GM12873 (cell line): ENCODE data around the gene TGM5.
A peak's percentile ranks its signal among the peaks of the same experiment; 100 is the strongest.

ENCODE experiments used
- TF ChIP-seq, protein P1 (sequence below): IDR thresholded peaks from 2 replicates; pipeline ENCODE4 v1.5.1; 2012; ENCODE audit warnings: low read depth, mild to moderate bottlenecking, moderate library complexity, low read length, control low read depth; ENCODE audit not compliant: insufficient read depth; ENCODE audit errors: missing control alignments

Gene TGM5

DNA sequence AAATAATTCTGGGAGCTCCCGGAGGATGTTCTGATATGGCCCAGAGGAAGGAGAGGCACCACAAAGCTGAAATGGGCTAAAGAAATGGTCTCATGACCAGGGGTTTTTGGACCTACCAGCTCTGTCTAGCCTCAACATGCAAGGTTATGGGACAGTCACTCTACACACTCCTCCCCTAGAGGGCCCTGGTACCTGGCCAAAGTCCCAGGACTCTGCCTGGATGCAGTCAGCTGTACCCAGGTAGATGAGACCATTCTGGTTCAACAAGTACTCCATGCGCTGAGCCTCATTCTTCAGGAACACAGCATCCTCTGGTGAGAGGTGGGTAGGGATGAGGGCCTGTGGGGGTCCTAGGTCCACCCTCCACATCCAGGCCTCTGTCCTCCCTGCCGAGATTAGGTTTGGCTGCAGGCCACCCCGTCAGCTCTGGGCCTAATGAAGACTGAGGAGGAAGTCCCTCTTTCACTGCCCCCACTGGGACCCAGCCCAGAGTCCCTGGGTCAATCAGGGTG lies 55.4 kb downstream of the TGM5 start:
- TF ChIP-seq, protein P1, sequence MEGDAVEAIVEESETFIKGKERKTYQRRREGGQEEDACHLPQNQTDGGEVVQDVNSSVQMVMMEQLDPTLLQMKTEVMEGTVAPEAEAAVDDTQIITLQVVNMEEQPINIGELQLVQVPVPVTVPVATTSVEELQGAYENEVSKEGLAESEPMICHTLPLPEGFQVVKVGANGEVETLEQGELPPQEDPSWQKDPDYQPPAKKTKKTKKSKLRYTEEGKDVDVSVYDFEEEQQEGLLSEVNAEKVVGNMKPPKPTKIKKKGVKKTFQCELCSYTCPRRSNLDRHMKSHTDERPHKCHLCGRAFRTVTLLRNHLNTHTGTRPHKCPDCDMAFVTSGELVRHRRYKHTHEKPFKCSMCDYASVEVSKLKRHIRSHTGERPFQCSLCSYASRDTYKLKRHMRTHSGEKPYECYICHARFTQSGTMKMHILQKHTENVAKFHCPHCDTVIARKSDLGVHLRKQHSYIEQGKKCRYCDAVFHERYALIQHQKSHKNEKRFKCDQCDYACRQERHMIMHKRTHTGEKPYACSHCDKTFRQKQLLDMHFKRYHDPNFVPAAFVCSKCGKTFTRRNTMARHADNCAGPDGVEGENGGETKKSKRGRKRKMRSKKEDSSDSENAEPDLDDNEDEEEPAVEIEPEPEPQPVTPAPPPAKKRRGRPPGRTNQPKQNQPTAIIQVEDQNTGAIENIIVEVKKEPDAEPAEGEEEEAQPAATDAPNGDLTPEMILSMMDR, result no peak

DNA sequence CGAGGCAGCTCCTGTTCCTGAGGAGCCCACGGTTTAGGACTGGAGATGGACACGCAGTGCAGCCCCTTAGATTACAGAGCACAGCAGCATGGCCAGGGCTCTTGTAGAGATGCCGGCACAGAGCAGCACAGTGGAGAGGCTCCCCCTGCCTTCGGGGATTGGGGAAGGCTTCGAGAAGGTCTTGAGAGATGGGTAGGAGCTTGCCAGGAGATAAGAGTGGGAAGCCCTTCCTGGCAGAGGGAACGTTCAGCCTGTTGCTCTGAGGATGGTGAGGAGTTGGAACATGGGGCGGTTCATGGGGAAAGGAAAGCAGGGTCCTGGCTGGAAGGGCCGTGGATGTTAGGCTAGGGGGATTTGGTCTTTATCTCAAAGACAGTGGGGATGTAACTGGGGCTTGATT lies 55.9 kb downstream of the TGM5 start:
- TF ChIP-seq, protein P1, result no peak

DNA sequence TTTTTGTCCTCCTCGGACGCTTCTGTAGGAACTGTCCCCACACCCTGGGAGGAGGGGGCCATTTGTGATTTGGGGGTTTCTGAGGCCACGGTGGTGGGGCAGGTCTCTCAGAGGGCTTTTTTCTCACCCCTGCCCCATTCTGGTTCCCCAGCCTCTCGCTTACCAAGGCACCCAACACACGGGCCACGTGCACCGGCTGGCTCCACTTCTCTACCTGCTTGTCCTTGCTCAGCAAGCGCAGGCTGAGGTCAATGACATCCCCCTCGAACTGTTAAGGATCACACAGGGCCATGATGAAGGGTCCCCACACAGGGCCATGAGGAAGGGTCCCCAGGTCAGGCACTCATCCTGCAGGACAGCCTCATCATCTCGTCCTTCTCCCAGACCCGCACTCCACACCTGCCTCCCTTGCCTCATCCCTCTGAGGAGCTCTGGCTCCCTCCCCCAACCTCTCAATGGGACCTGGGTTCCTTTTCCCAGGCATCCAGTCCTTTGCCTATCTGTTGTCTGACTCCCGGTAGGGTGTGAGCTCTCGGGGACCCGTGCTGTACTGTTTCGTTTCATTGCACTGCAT lies 56.5 kb downstream of the TGM5 start:
- TF ChIP-seq, protein P1, result no peak

DNA sequence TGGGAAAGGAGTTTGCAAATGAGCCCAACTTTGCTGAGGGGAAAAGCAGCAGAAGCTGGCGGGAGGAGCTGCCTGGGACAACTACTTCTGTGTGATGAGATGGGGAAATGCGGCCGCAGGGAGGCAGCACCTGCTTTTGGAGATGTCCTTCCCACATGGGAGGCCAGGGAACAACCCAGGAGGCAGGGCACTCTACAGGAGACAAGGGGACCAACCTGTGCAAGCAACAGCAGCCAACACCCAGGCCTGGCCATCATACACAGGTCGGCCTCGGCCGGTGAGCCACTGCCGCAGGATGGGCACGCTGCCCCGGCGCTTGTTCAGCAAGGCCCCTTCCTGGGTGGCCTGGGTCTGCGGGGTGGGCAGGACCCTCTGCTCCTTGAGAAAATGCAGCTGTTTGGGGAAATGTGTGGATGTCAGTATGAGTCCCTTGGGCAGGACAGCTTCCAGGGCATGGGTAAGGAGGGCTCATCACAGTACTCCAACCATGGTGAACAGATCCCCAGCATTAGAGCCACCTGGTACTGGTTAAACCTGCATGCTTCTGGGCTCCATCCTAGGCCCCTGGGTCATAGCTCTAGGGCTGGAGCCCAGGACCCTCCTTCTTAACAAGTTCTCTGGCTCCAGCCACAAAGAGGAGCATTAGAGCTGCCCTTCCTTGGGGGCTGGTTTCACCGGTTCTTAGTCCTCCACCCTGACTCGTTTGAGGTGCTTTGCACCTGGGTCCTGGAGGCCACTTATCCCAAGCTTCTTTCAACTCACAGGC lies 57.5 kb downstream of the TGM5 start:
- TF ChIP-seq, protein P1, result peak; percentile 21

DNA sequence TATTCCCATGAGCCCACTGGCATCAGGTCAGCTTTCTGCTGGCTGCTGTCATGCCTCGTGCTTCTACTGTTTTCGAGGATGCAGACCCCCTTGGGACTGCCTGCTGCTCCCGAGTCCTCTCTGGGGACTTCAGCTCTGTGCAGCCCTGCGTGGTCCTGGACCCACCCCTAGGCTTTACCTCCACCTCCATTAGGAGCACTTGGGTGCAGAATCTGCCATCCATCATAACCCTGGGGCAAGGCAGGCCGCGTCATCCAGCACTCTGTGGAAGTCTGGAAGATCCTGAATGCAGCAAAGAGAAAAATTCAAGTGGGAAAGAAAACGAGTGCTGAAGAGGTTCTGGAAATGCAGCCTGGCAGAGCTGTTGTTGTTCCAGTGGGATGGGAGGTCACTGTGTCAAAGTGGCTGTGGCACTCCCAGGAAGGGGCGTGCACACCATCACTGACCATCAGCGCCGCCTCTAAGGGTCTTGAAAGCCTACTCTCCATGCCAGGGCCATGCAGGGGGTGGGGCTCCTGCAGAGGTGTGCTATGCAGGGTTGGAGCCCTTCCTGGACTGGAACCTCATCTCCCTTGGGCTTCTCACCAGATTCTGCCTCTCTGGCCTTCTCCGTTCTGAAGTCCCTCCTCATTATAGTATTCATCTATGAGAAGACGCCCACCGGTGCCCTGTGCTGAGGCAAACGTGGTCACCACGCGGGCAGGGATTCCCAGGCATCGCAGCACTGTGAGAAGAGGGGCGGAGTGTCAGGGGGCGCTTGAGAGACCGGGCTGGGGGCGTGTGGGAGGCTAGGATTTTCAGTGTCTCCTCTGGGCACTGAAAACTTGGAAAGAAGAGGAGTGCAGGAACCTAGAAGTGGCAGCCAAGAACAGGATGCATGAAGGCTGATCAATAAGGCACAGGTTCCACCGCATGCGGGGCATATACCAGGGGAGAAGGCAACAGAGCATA lies 58.4 kb downstream of the TGM5 start:
- TF ChIP-seq, protein P1, result no peak

DNA sequence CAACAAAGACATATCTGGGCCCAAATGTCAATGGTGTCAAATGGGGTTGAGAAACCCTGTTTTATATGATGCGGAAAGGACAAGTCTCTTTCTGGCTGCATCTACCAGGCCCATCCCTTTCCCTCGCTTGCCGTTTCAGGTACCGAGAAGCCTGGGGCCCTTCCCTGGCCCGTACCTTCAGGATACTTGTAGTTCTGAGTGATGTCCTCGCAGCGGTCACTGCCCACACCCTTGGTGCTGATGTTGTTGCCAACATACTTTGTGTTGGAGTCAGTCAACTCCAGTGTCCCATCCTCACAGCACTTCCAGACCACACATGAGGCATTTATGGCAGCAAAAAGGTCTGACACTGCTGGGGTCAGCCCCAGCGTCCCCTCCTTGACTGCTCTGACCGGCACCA lies 59.7 kb downstream of the TGM5 start:
- TF ChIP-seq, protein P1, result no peak

DNA sequence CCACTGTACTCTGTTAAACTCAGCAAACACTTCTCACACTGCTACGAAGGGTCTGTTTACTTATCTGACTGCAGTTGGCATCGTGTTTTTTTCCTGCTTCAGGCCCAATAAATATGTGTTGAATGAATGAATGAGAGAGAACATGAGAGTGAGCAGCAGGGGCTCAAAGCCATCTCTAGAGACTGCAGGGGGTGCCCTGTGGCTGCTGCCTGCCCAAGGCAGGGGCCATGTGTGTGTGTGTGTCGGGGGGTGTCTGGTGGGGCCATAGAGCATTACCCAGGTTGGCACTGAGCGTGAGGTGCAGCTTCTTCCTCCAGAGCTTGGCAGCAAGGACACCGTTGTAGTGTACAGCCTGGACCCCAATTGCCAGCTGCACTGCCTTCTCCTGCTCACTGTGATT lies 60.7 kb downstream of the TGM5 start:
- TF ChIP-seq, protein P1, result no peak
